HG02852 (cell line): ENCODE measurements around the gene CD96.
A peak's percentile ranks its signal among the peaks of the same experiment; 100 is the strongest.
"Not testable (repeated sequence)": the region's sequence is repeated elsewhere in the genome, so short reads cannot be mapped to it uniquely, and the experiment has no call there.

Experiments
- ATAC-seq: cut with Tn5 transposase; IDR thresholded peaks from one replicate; pipeline ENCODE4 v1.9.1; 2021; ENCODE audit warnings: mild to moderate bottlenecking, moderate library complexity; ENCODE audit not compliant: unreplicated experiment

CD96 gene

DNA sequence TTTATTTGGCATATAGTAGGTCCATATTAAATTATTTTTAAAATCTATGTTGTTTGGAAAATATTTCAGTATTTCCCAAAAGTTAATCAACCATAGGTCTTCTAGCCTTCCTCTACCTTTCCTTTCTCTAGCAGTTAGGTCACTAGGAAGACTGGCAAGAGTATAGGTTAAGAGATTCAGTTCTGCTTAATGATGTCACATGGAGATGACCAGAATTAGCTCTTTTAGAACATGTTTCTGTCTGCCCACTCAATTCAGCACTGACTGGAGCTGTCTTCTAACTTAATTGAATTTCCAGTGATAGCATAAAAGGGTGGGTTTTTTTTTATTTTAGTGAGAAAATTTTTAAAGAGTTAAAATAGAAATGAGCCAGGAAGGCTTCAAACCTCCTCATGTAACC is 76.9 kb downstream of the CD96 start:
- peak; percentile 29 for ATAC-seq

DNA sequence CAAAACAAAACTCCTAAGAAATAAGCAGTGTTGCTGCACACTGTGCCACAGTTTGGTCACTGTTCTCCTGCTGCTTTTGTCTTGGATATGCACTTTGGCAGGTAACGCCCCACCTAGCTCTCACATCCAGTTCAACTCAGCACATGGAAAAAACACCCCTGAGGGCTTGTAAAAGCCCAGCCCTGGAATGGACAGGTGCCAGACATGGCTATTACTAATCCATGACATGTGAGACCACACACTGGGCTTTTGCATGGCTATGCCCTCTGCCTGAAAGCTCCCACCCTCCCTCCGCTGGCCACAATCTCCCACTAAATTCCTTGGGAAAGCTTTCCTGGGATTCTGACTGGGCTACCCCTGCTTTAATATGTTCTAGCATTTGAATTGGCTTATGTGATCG is 77.8 kb downstream of the CD96 start:
- no peak for ATAC-seq

DNA sequence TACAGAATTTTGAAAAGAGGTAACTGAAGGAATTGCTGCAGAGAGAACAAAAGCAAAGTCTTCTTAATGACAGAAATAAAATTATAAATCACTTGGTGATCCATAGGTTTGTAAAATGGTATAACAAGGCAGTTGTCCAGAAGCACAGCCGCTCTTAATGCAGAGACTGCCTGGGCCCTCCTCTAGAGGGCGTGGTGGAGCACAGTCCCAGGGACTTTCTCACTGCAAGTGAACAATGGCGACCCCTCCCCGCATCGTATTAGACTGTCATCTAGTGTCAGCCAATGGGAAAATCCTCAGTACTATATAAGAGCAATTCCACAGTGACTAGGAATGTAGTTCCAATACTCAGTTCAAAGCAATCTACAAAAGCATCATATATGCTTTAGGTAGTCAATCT is 79.5 kb downstream of the CD96 start:
- ATAC-seq: no peak

DNA sequence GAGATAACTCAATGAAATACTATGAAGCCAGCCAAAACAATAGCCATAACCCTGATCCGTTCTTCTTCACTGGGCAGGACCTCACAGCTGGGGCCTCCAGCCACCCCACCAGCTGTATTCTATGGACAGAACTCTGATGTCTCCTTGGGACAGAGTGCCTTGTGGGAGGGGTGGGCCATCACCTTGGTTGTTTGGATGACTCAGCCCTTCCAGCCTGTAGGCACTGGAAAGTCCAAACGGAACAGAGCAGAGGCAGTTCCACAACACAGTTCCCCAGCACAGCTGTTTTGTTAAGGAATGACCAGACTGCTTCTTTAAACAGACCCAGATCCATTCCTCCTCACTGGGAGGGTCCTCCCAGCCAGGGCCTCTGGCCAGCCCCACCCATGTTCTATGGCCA is 85.1 kb downstream of the CD96 start:
- no peak for ATAC-seq

DNA sequence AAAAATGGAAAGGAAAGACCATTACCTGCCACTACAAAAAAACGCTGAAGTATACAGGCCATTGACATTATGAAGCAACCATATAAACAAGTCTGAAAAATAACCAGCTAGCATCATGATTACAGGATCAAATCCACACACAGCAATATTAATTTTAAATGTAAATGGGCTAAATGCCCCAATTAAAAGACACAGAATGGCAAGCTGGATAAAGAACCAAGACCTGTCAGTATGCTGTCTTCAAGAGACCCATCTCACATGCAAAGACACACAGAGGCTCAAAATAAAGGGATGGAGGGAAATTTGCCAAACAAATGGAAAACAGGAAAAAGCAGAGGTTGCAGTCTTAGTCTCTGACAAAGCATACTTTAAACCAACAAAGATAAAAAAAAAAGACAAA is 87.0 kb downstream of the CD96 start:
- ATAC-seq: not testable (repeated sequence)

DNA sequence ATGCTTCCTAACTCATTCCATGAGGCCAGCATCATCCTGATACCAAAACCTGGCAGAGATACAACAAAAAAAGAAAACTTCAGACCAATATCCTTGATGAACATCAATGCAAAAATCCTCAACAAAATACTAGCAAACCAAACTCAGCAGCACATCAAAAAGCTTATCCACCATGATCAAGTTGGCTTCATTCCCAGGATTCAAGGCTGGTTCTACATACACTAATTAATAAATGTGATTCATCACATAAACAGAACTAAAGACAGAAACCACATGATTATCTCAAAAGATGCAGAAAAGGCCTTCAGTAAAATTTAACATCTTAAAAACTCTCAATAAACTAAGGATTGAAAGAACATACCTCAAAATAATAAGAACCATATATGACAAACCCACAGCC is 88.6 kb downstream of the CD96 start:
- ATAC-seq: not testable (repeated sequence)

DNA sequence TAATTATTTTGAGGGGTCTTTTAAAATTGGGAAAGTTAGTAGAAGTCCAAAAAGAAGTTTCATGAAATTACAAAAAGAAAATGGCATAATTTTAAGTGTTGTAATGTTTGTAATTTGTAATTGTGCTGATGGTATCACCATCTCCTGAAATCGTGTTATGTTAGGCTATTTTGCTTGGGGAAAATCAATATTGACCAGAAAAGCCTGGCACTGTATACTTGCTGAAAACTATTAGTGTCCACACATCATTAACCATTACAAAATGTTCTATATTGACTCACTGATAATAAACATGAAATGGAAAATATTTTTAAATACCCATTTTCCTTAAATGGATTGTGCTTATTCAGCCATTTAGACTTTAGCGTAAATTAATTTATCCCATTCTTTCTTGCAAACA is 93.4 kb downstream of the CD96 start:
- no peak for ATAC-seq

DNA sequence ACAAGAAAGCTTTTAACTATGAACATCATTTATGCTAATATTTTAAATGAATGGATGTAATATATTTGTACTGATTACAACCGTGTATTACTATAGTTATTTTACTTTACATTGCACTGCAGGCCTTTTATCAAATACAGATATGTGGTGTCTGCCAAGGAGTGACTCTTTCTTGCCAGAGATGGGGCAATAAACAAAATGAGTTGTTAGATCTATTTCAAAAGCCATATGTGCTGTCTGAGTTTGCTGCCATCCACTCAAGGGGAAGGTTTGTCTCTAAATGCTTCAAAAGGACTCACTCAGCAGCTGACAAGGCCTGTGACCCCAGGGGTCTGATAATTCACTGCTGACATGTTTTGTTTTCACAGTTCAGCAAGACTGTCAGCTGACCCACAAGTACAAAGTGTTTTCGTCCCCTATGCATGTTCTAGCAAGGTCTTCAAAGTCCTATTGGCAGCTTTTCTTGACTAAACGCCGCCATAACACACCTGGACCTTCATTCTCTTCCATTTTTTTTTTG is 94.4 kb downstream of the CD96 start:
- ATAC-seq: no peak

DNA sequence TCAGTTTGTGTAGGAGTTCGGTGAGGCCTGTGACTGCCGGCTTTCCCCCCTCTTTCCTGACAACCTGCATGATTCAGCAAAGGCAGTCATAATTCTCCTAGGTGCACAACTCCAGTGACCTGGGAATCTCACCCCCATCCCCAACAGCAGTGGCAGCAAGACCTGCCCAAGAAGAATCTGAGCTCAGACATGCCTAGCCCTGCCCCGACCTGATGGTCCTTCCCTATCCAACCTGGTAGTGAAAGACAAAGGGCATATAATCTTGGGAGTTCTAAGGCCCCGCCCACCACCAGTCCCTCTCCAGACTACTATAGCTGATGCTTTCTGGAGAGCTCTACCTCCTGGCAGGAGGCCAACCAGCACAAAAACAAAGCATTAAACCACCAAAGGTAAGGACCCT is 97.3 kb downstream of the CD96 start:
- no peak for ATAC-seq

DNA sequence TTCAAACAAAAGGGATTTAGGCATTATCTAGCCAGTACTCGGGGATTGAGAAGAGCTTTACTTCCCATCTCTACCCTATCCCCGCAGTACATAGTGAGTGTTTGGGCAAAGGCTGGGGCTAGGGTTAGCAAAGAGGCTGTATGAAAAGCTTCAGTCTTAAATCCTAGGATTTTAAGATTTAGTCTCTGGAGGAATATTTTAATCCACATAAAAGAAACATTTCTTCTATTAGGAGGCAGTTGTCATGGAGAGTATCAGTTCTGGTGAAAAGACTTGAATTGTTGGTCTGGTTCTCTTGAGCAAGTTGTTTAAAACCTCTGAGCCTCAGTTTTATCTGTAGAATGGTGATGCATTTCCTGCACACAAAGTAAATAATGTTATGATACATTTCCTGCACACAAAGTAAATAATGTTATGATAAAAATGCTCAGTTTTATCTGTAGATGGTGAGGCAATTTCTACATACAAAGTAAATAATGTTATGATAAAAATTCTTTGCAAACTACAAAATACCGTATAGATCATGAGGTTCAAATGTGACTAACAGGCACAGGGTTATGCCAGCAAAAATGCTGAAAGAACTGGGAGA is 107.1 kb downstream of the CD96 start:
- ATAC-seq: no peak

DNA sequence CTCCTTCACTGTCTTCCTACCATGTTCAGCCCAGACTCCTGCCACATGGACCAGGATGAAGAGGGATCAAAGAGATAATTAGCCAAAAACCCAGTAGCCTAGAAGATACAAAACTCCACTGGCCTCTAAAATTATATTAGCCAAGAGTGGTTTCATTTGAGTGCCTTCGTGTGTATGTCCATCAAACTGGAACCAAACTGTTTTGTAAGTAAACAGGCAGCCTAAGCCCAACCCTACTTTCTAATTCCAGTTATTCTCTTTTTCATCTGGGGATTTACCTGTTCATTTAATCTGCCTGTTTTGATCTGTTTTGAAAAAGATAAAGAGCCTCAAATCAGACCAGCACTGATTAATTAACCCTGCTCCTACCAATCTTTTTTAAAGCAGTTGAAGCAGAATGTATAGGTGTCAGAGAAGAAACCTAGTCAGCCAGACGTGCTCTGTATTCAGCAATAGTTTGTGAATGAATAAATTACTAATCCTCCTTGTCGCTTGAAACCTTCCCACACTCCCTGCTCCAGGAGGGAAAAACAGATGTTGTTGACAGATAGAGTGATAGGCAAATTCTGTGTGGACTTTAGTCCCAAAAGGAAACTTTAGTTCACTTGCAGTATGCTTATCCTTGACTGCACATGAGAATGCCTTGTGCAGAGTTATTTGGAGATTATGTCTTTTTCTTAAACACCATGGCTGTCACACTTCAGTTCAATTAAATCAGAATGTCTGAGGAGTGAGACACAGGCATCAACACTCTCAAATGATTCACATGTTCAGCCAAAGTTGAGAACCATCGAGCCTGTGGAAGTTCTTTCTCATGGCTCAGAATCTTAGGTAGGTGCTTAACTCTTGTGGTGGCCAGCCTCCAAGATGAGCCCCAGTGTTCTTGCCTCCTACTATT is 108.6 kb downstream of the CD96 start:
- ATAC-seq: no peak

DNA sequence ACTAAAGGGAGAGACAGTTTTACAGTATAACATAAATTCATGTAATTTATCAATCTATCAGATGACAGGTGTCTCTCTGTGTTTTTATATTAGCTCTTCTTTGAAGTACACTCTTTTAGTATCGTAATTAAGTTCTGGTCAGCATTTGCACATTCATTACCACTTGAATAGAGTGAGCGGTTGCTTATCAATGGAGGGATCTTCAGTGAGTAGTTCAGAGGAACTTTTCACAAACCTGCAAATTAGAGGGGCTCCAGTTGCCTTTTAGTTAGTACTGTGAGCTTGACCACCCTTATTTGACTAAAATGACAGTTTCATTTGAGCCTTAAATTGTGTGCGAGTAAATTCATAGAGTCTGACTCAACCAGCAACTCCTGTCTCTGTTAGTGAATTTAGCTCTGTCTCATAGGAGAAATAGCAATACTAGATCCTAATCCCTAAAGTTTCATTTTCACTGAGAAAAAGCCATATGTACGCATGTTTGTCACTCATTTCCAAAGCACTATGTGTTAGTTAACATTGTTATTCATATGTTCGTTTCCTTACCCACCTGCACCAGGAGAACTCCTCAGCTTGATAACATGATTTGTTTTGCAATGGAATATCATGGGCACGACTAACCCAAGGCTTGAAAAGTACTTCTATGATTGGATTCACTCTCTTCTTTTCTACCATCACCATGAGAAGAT is 110.6 kb downstream of the CD96 start:
- ATAC-seq: peak; percentile 62

DNA sequence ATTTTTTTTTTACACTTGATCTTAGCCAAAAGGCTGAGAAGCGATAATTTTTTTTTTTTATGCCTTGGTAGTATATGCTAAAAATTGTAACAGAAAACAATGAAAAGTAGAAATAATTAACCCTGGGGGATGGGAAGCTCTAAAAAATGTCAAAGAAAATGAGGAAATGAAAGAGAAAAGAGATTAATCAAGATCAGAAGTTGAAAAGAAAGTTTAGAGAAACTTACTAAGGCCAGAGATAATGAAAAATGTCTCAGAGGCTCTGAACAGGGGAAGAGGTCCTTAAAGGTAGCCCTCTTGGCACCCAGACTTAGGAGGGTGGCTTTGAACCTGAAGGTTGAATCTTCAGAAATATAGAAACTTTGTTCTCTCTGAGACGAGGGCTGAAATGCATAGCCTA is 111.8 kb downstream of the CD96 start:
- no peak for ATAC-seq

DNA sequence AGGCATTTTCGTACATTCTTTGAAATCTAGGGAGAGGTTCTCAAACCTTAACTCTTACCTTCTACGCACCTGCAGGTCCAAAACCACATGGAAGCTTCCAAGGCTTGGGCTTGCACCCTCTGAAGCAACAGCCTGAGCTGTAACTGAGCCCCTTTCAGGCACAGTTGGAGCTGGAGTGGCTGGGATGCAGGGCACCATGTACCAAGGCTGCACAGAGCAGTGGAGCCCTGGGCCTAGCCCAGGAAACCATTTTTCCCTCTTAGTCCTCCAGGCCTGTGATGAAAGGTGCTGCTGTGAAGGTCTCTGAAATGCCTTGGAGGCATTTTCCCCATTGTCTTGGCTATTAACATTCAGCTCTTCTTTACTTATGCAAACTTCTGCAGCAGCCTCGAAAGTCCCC is 120.0 kb downstream of the CD96 start:
- ATAC-seq: no peak

DNA sequence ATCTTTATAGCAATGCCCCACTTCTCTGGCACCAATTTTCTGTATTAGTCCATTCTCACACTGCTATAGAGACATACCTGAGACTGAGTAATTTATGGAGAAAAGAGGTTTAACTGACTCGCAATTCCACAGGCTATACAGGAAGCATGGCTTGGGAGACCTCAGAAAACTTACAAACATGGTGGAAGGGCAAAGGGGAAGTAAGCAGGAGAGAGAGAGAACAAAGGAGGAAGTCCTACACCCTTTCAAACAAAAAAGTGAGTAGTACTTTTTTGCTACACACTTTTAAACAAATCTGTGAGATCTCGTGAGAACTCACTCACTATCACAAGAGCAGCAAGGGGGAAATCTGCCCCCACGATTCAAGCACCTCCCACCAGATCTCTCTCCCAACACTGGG is 120.9 kb downstream of the CD96 start:
- ATAC-seq: no peak

DNA sequence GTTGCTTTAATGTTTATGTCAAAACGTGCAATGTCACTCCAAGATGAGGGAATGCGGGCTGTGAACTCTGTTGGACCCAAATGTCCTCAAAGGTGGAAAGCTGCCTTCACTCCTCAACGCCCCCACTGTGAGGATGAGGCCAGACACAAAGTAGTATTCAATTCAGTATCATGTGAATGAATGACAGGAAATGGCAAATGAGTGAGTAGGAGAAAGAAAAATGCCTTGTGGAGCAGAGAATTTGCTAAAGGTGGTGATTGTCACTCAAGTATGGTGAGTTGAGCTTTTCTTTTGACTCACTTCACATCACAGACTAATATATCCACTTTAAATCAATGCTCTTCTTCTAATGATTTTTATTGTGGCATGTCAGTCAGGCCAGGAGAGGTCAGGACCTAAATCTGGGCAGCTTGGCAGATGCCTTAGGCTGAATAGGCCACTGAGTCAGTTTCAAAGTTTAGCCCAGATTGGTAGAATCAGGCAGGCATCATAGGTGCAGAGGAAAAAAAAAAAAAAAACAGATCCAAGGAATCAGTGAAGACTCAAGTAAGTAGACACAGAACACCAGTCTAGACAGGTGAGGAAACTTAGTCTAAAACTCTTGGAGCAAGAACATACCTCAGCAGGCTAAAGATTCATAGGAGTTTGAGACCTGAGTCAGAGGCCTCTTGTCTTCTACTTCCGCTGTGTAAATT is 124.2 kb downstream of the CD96 start:
- ATAC-seq: no peak

DNA sequence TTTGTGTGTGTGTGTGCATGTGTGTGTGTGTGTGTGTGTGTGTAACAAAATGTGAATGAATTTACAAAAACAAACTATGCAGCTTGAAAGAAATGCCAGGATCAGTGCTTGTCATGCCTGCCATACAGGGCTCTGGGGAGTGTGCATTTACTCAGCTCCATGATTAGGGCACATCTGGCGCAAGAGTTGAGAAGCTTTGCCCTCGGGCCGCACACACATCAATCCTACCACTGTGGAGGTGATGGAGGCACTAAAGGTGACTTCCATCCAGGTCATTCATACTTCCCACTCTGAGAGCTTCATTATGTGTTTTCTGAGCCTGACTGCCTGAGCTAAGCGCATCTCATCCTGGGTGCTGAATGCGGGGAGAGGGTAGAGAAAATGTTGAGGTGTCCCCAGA is 125.2 kb downstream of the CD96 start:
- no peak for ATAC-seq

DNA sequence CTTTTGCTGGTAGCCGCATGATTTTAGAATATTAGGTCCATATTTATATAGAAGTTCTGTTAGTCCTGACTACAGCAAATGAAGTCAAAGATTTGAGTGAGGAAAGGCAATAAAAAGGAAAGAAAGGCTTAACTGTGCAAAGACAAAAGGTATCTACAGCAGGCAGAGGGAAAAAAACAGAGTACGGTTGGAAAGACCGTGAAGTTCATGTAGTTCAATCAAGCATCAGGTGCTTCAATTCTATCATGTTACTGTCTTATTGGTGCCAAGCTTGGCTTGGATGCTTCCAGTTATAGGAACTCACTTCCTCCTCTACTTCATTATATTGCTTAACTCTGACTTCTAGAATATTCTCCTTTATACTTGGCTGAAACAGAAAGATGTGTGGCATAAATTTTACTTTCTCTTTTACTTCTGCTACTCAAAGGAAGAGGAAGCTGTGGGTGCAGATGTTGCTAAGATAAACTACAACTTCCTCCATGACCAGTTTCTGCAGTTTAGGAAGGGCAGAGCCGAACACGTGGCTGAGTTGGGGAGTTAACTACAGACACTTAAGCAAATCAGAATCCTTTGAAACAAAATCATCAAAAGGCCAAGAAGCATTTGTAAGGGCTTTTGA is 125.7 kb downstream of the CD96 start:
- peak; percentile 98 for ATAC-seq

DNA sequence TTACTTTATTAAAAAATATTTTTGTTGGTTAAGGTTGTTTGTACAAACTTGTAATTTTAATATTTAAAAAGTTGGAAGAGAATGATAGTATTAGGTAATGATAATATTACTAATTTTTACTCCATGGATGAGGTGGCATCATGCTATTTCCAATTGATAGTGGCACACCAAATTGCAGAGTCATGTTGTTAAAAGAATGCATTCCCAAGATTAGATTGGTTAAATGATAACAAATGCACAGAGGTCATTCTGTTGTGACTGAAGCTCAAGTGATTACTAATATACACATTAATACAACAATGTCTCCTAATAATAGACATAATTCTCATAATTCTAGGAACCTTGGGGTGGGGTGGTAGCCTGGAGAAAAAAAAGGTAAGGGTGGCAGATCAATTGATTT is 126.3 kb downstream of the CD96 start:
- no peak for ATAC-seq

DNA sequence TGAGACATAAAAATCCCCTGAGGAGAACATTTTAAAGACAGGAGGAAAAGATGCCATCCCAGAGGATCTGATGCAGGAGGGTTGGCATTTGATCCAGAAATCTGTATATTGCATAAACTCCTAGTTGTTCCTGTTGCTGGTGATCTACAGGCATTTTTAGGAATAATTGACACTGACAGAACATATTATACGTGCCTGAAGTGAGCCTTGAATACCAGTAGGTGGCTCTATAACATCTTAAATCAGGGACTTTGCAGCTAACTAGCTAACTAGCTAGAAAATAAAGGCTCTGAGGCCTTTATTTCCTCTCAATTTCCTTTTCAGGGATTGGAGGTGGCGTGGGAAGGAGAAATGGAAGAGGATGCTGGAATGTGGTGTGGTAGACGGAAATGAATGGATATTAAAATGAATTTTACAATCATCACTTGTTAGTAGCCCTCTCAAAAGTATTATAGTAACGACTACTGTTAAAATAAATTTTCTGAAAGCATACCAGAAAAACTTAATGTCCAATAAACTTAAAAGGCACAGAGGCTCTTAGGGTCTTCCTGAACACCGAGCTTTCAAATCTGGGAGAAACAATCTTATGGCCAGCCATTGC is 127.0 kb downstream of the CD96 start:
- ATAC-seq: peak; percentile 42
